CD14-positive monocyte (primary cell): Measurements from ENCODE around the gene SPR. TPM values are rescaled to one million over a fixed set of nuclear protein-coding genes. Genes with fewer than 3 reads are reported as not detected.

Source experiments
- DNase-seq, 3 donors: peaks; one replicate each; pipeline ENCODE4 v3.0.0-alpha.2; 2011 to 2022
- H2AFZ ChIP-seq: 2 replicates; pipeline ENCODE4 v1.6.0; 2012; ENCODE audit warnings: mild to moderate bottlenecking, low read depth, low read length, inconsistent platforms; ENCODE audit not compliant: insufficient read depth, poor library complexity, severe bottlenecking
- H3K27ac ChIP-seq, 2 donors: 1 replicate in 1 of 2; 2 replicates in 1 of 2; pipeline ENCODE4 v1.5.1; 2012 to 2013; ENCODE audit warnings: low read length in 2 of 2, control low read depth in 1 of 2, inconsistent platforms in 1 of 2, low read depth in 1 of 2, mild to moderate bottlenecking in 1 of 2
- H3K27me3 ChIP-seq, 2 donors: one replicate each; pipeline versions ENCODE4 v1.6.0 to v1.6.1; 2011 to 2013; ENCODE audit warnings: low read length in 2 of 2; ENCODE audit not compliant: control insufficient read depth in 2 of 2, insufficient read depth in 2 of 2
- H3K36me3 ChIP-seq, 2 donors: replicated peaks in 1 of 2; 1 replicate in 1 of 2; 2 replicates in 1 of 2; pipeline versions ENCODE4 v1.5.1 to v1.6.1; 2012 to 2013; ENCODE audit warnings: low read length in 2 of 2, control low read depth in 1 of 2, inconsistent platforms in 1 of 2, mild to moderate bottlenecking in 1 of 2; ENCODE audit not compliant: insufficient read depth in 2 of 2, control insufficient read depth in 1 of 2
- H3K4me1 ChIP-seq, 2 donors: 1 replicate in 1 of 2; 2 replicates in 1 of 2; pipeline versions ENCODE4 v1.5.1 to v1.6.1; 2012 to 2013; ENCODE audit warnings: low read length in 2 of 2, control low read depth in 1 of 2, inconsistent platforms in 1 of 2, mild to moderate bottlenecking in 1 of 2, moderate library complexity in 1 of 2; ENCODE audit not compliant: insufficient read depth in 2 of 2, control insufficient read depth in 1 of 2
- H3K4me2 ChIP-seq: replicated peaks from 2 replicates; pipeline ENCODE3; 2012; ENCODE audit warnings: low read length, moderate library complexity, mild to moderate bottlenecking; ENCODE audit not compliant: poor library complexity, severe bottlenecking; ENCODE audit errors: extremely low read depth
- H3K4me3 ChIP-seq, 3 experiments: fragments of 200-600 bp in 1 of 3; sonication (generic) in 1 of 3; replicated peaks in 1 of 3; 1 replicate in 2 of 3; 2 replicates in 1 of 3; pipeline ENCODE4 v1.5.1; 2011 to 2013; ENCODE audit warnings: low read length in 3 of 3, mild to moderate bottlenecking in 3 of 3, control low read depth in 2 of 3, low read depth in 2 of 3, inconsistent platforms in 1 of 3, moderate library complexity in 1 of 3
- H3K79me2 ChIP-seq: 2 replicates; pipeline ENCODE4 v1.6.0; 2012; ENCODE audit warnings: mild to moderate bottlenecking, control low read depth, inconsistent platforms, low read length, moderate library complexity; ENCODE audit not compliant: insufficient read depth
- H3K9ac ChIP-seq: 2 replicates; pipeline ENCODE4 v1.6.0; 2017; ENCODE audit warnings: low read length, mild to moderate bottlenecking; ENCODE audit not compliant: insufficient read depth, poor library complexity, severe bottlenecking
- H3K9me3 ChIP-seq, 2 donors: replicated peaks in 1 of 2; 1 replicate in 1 of 2; 2 replicates in 1 of 2; pipeline versions ENCODE4 v1.5.1 to v1.6.1; 2012 to 2013; ENCODE audit warnings: low read length in 2 of 2, control low read depth in 1 of 2; ENCODE audit not compliant: control insufficient read depth in 1 of 2, insufficient read depth in 1 of 2
- H4K20me1 ChIP-seq: 2 replicates; pipeline ENCODE4 v1.6.0; 2012; ENCODE audit warnings: mild to moderate bottlenecking, low read length, control low read depth, moderate library complexity; ENCODE audit not compliant: insufficient read depth
- H3K27ac Mint-ChIP-seq, 7 donors: one replicate each; pipeline ENCODE4 v1.8.0; 2020; ENCODE audit warnings: mild to moderate bottlenecking in 7 of 7, mixed read lengths in 7 of 7, moderate library complexity in 6 of 7, inconsistent platforms in 2 of 7
- H3K27me3 Mint-ChIP-seq, 3 donors: one replicate each; pipeline ENCODE4 v1.8.0; 2021 to 2022; ENCODE audit warnings: low read depth in 3 of 3, mild to moderate bottlenecking in 3 of 3, mixed read lengths in 3 of 3, moderate library complexity in 3 of 3, inconsistent platforms in 1 of 3
- H3K36me3 Mint-ChIP-seq, 2 donors: one replicate each; pipeline ENCODE4 v1.8.0; 2020; ENCODE audit warnings: mixed read lengths in 2 of 2, inconsistent platforms in 1 of 2, mild to moderate bottlenecking in 1 of 2
- H3K4me1 Mint-ChIP-seq: one replicate; pipeline ENCODE4 v1.8.0; 2020; ENCODE audit warnings: mild to moderate bottlenecking, mixed read lengths
- H3K4me3 Mint-ChIP-seq, 2 donors: one replicate each; pipeline ENCODE4 v1.8.0; 2020; ENCODE audit warnings: mild to moderate bottlenecking in 2 of 2, mixed read lengths in 2 of 2, moderate library complexity in 1 of 2
- H3K9me3 Mint-ChIP-seq, 7 donors: one replicate each; pipeline ENCODE4 v1.8.0; 2020 to 2022; ENCODE audit warnings: mixed read lengths in 7 of 7, mild to moderate bottlenecking in 6 of 7, moderate library complexity in 6 of 7, inconsistent platforms in 2 of 7
- CTCF ChIP-seq: fragments of 200-600 bp; IDR thresholded peaks from one replicate; pipeline ENCODE4 v1.8.0; 2022; ENCODE audit warnings: antibody characterized with exemption, mild to moderate bottlenecking
- WGBS: methylation state at CpG from one replicate; pipeline ENCODE4 v1.1.5; 2013; ENCODE audit warnings: missing lambda C conversion rate; ENCODE audit not compliant: insufficient coverage; 5-methylcytosine and 5-hydroxymethylcytosine counted together
- intact Hi-C, 2 donors: fragments of 100-400 bp; cut with micrococcal nuclease; formaldehyde crosslinking; loops; one replicate each; pipeline versions ENCODE4 v1.15.0 to v1.15.1; 2023
- polyA plus RNA-seq, 3 donors: library from polyadenylated mRNA; depleted of rRNA in 1 of 3; unstranded in 2 of 3; stranded (reverse) in 1 of 3; fragments of 300-500 nt in 2 of 3; fragments of >200 nt in 1 of 3; fragmentation: Illumina TruSeq in 2 of 3; gene quantifications; 1 replicate in 2 of 3; 2 replicates in 1 of 3; pipeline ENCODE4 v1.2.3, GENCODE V29; 2012 to 2021

The SPR gene
- polyA plus RNA-seq, 3 donors: 2.9 to 12.5 (median 7.6) TPM

GRCh38 chr2:72914589-72915319 lies 27.5 kb downstream of the SPR start:
- no peak for DNase-seq
- Histone ChIP-seq H3K27me3 (peaks cover 85 to 93% of the 10 kb centered on the region in 2 donors), H3K27ac (no peak overlapping the region), H3K4me1 (peaks cover 16 to 30% of the 10 kb centered on the region in 2 donors), H3K9ac (no peak overlapping the region), H3K4me2 (no peak overlapping the region), H3K9me3 (peaks cover 3 to 39% of the 10 kb centered on the region in 2 donors), H3K79me2 (no peaks in the 10 kb centered on the region), H4K20me1 (no peaks in the 10 kb centered on the region), H3K4me3 (no peak overlapping the region), H3K36me3 (no peaks in the 10 kb centered on the region), H2AFZ (no peak overlapping the region)
- peaks cover 15% of the 10 kb centered on the region for H3K4me1 Mint-ChIP-seq
- intact Hi-C loops: no loop called here
- WGBS: 4% methylated on average over 10 of the region's 17 CpGs
- H3K27ac Mint-ChIP-seq: peak overlapping the region in 1 of 7 donors; percentile 14
- peaks cover 82 to 93% (median 86%) of the 10 kb centered on the region in 3 donors for H3K27me3 Mint-ChIP-seq
- TF ChIP-seq CTCF: no peak
- peak overlapping the region in 1 of 2 donors; percentile 81 for H3K4me3 Mint-ChIP-seq
- H3K9me3 Mint-ChIP-seq: peaks cover 0 to 36% (median 14%) of the 10 kb centered on the region in 7 donors
- peaks cover 3% of the 10 kb centered on the region in 2 donors for H3K36me3 Mint-ChIP-seq

GRCh38 chr2:72915320-72915906 lies 28.2 kb downstream of the SPR start:
- no peak overlapping the region for H3K27ac ChIP-seq
- H3K79me2 ChIP-seq: no peaks in the 10 kb centered on the region
- H3K9me3 ChIP-seq: peaks cover 6 to 44% of the 10 kb centered on the region in 2 donors
- no peak overlapping the region for H2AFZ ChIP-seq
- Mint-ChIP-seq H3K27me3 (peaks cover 84 to 94% (median 86%) of the 10 kb centered on the region in 3 donors), H3K27ac (no peak overlapping the region), H3K9me3 (peaks cover 0 to 38% (median 14%) of the 10 kb centered on the region in 7 donors), H3K36me3 (peaks cover 3% of the 10 kb centered on the region in 2 donors), H3K4me3 (peak overlapping the region in 1 of 2 donors; percentile 81), H3K4me1 (peaks cover 19% of the 10 kb centered on the region)
- DNase-seq: no peak
- peak overlapping the region; percentile 65 for H3K4me2 ChIP-seq
- WGBS: 6% methylated on average over 18 of the region's 26 CpGs
- intact Hi-C loops: no loop called here
- H4K20me1 ChIP-seq: no peaks in the 10 kb centered on the region
- no peak for TF ChIP-seq CTCF
- peaks cover 84 to 93% of the 10 kb centered on the region in 2 donors for H3K27me3 ChIP-seq
- H3K36me3 ChIP-seq: no peaks in the 10 kb centered on the region
- no peak overlapping the region for H3K9ac ChIP-seq
- H3K4me3 ChIP-seq: no peak overlapping the region
- peaks cover 21 to 36% of the 10 kb centered on the region in 2 donors for H3K4me1 ChIP-seq
